Motor neuron (in vitro differentiated cells): ENCODE data around the gene FZD2. TPM values are rescaled to one million over a fixed set of nuclear protein-coding genes. Genes with fewer than 3 reads are reported as not detected.

Experiments
- ATAC-seq, 8 experiments: fragments of 200-7000 bp; cut with Tn5 transposase; replicated peaks in 6 of 8; 2 replicates each; pipeline ENCODE4 v1.8.0; 2021; ENCODE audit warnings: mild to moderate bottlenecking in 8 of 8, moderate library complexity in 8 of 8
- H3K27ac ChIP-seq, 2 donors: fragments of 250-450 bp; sonication (Bioruptor Pico); 2 replicates each; pipeline ENCODE4 v1.9.0; 2021; ENCODE audit warnings: antibody characterized with exemption in 2 of 2, mild to moderate bottlenecking in 2 of 2, moderate library complexity in 1 of 2
- H3K4me1 ChIP-seq, 2 donors: fragments of 250-450 bp; sonication (Bioruptor Pico); replicated peaks in 1 of 2; 2 replicates each; pipeline ENCODE4 v1.6.1; 2021; ENCODE audit warnings: antibody characterized with exemption in 2 of 2, mild to moderate bottlenecking in 2 of 2, moderate library complexity in 1 of 2
- H3K4me3 ChIP-seq, 5 donors: fragments of 250-450 bp; sonication (Bioruptor Pico); 2 replicates each; pipeline ENCODE4 v1.9.0; 2021; ENCODE audit warnings: antibody characterized with exemption in 5 of 5, mild to moderate bottlenecking in 5 of 5, moderate library complexity in 4 of 5
- WGBS, 10 experiments: fragments of 450-650 bp; shearing (Covaris generic); methylation state at CpG; one replicate each; pipeline ENCODE4 v1.0.0; 2022; 5-methylcytosine and 5-hydroxymethylcytosine counted together
- in situ Hi-C, 9 experiments: fragments of 400-800 bp; cut with MboI; loops; one replicate each; pipeline ENCODE4 v1.15.0; 2021; ENCODE audit warnings: low sequenced_read_pairs in 9 of 9, low pct_unique_long_range_greater_than_20kb in 2 of 9; ENCODE audit not compliant: unreplicated experiment in 9 of 9
- total RNA-seq, 8 experiments: library from RNA; unstranded; fragments of 300-600 nt; gene quantifications; 2 replicates each; pipeline versions ENCODE4 v1.2.3 to v1.2.4, GENCODE V29; 2022

The FZD2 gene
- total RNA-seq, 8 experiments from 2014 or later, result 1.0 to 34.2 (median 11.7) TPM

- no peak overlapping the region for H3K4me3 ChIP-seq
- in situ Hi-C loops, result loop anchor here in 5 of 9 experiments (25.0 kb wide), 1 partner anchor 89 kb away; no protein-coding TSS in a partner anchor
Observed at GRCh38 chr17:44548376-44549230, 8.7 kb upstream of the FZD2 start.

DNA sequence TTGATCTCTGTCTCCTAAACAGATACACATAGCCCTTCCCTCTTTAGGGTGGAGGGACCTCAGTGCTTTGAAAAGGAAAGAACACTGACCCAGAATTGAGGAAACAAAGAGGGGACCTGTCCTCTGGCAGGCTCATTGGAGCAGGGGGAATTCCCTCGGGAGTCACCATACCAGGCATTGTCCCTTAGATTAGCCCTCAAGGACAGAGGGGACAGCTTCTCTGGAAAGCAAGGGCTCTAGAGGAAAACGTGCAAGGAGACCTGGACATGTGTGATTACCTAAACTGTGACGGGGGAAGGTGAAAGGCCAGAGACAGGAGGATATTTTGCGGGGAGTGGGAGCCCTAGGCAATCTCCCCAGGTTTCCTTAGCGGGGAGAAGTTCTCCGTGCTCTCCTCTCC is 7.6 kb upstream of the FZD2 start:
- peak in 3 of 8 experiments; percentile 12 to 47 (median 46) for ATAC-seq
- H3K27ac ChIP-seq, result peak overlapping the region in 1 of 2 donors; percentile 15
- in situ Hi-C loops, result loop anchor here in 5 of 9 experiments (25.0 kb wide), 1 partner anchor 88 kb away; no protein-coding TSS in a partner anchor
- H3K4me1 ChIP-seq, result peaks cover 33 to 35% of the 10 kb centered on the region in 2 donors
- 56 to 77% (median 57%) methylated on average over 2 to 5 of the region's 6 CpGs; no CpG with 5 or more reads in 4 of the 10 experiments for WGBS, 10 experiments
- H3K4me3 ChIP-seq, result no peak overlapping the region

More at GRCh38 chr17:44548376-44549230, 8.7 kb upstream of the FZD2 start:
- WGBS, 10 experiments, result 18 to 100% (median 80%) methylated on average over 1 to 3 of the region's 3 CpGs; no CpG with 5 or more reads in 3 of the 10 experiments
- ATAC-seq, result peak in 2 of 8 experiments; percentile 6 to 15
- H3K27ac ChIP-seq, result peak overlapping the region; percentile 30 to 74
- H3K4me1 ChIP-seq, result peaks cover 36% of the 10 kb centered on the region in 2 donors

DNA sequence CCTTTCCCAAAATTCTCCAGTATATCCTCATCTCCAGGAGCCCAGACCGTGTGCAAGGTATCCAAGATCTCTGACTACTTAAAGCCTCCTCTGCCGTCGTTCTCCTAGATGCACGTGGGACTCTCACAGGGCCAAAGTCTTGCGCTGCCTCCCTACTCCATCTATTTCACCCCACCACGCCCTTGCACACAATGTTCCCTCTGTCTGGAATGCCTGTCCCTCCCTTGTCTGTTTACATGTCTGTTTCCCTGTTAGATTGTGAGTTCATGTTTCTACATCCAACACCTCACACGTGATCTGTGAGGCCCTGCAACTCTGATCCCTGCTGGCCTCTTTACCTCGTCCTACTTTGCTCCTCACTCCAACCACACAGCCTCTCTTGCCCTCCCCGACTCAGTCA is 4.9 kb upstream of the FZD2 start:
- 29 to 89% (median 80%) methylated on average over 1 to 8 of the region's 9 CpGs for WGBS, 10 experiments
- peak in 1 of 8 experiments; percentile 11 for ATAC-seq
- H3K4me1 ChIP-seq, result peaks cover 41 to 42% of the 10 kb centered on the region in 2 donors

DNA sequence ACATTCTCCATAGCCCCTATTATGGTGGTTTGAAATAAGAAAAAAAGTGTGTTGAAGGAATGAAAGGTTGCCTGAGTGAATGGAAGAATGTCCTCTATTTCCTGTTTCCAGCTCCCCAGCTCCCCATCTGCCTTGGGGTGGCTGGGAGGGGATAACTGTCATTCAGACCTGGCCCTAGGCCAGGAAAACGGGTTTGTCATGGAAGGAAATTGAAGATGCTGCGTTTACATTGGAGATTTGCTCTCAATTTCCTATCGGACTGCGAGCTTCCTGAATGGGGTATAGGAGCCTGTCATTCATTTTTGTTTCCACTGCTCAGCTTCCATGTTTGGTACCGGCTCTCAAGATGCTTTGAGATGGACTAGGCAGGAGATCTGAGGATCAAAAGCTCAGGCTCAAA is 2.2 kb upstream of the FZD2 start:
- no peak for ATAC-seq
- H3K27ac ChIP-seq, result peak overlapping the region in 1 of 2 donors; percentile 38
- in situ Hi-C loops, result no loop called here
- no peak overlapping the region for H3K4me3 ChIP-seq
- WGBS, 10 experiments, result 14 to 83% (median 17%) methylated on average over 1 to 5 of the region's 5 CpGs; no CpG with 5 or more reads in 5 of the 10 experiments
- peaks cover 14 to 16% of the 10 kb centered on the region in 2 donors for H3K4me1 ChIP-seq

More for the DNA sequence above, 4.9 kb upstream of the FZD2 start:
- Histone ChIP-seq H3K27ac (no peak overlapping the region), H3K4me3 (no peak overlapping the region)
- in situ Hi-C loops, result no loop called here

DNA sequence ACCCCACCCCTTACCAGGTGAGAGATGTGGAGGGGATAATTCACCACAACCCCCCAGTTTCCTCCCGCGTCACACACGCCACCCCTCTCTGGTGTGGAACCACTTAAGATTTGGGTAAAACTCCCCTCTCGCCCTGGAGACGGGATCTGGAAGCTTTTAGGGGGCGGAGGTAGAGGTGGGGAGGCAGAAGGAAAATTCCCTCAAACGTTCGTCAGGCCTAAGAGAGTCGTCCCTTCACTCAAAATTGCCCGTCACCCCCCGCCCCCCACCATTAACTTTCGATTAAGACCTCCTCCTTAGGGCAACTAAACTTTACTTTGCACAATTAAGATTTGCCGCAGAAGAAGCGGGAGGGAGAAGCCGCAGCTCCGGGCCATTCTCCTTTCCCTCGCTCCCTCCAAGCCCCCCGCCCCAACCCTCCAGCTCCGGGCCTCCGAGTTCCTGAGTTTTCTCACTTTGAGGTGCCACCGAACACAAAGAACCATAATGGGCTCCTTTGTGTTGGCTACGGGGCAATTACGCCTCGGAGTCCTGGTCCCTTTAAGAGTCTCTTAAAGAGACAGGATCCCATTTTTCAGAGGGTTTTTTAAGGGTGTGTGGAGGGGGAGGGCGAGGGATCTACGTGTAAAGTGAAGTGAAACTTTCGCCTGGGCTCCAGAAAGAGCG is 985 bp upstream of the FZD2 start:
- Histone ChIP-seq H3K4me3 (peak overlapping the region; percentile 37 to 63 (median 47)), H3K27ac (peak overlapping the region; percentile 80 to 88), H3K4me1 (peaks cover 11 to 13% of the 10 kb centered on the region in 2 donors)
- peak; percentile 12 to 42 (median 33) for ATAC-seq
- in situ Hi-C loops, result no loop called here
- 0 to 10% (median 1%) methylated on average over 1 to 10 of the region's 28 CpGs; no CpG with 5 or more reads in 4 of the 10 experiments for WGBS, 10 experiments

DNA sequence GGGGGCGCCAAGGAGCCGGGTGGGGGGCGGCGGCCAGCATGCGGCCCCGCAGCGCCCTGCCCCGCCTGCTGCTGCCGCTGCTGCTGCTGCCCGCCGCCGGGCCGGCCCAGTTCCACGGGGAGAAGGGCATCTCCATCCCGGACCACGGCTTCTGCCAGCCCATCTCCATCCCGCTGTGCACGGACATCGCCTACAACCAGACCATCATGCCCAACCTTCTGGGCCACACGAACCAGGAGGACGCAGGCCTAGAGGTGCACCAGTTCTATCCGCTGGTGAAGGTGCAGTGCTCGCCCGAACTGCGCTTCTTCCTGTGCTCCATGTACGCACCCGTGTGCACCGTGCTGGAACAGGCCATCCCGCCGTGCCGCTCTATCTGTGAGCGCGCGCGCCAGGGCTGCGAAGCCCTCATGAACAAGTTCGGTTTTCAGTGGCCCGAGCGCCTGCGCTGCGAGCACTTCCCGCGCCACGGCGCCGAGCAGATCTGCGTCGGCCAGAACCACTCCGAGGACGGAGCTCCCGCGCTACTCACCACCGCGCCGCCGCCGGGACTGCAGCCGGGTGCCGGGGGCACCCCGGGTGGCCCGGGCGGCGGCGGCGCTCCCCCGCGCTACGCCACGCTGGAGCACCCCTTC is 484 bp downstream of the FZD2 start:
- Histone ChIP-seq H3K4me1 (peaks cover 11 to 16% of the 10 kb centered on the region in 2 donors), H3K27ac (peak overlapping the region; percentile 7 to 75), H3K4me3 (peak overlapping the region; percentile 37 to 63 (median 47))
- WGBS, 10 experiments, result 0 to 9% (median 0%) methylated on average over 2 to 12 of the region's 69 CpGs; no CpG with 5 or more reads in 7 of the 10 experiments
- ATAC-seq, result peak; percentile 31 to 62 (median 51)
- in situ Hi-C loops, result no loop called here

DNA sequence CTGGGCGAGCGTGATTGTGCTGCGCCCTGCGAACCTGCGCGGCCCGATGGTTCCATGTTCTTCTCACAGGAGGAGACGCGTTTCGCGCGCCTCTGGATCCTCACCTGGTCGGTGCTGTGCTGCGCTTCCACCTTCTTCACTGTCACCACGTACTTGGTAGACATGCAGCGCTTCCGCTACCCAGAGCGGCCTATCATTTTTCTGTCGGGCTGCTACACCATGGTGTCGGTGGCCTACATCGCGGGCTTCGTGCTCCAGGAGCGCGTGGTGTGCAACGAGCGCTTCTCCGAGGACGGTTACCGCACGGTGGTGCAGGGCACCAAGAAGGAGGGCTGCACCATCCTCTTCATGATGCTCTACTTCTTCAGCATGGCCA is 1.0 kb downstream of the FZD2 start:
- WGBS, 10 experiments, result 1 to 80% (median 8%) methylated on average over 1 to 17 of the region's 31 CpGs; no CpG with 5 or more reads in 5 of the 10 experiments
- Histone ChIP-seq H3K4me3 (peak overlapping the region; percentile 37 to 63 (median 47)), H3K4me1 (peaks cover 11 to 16% of the 10 kb centered on the region in 2 donors), H3K27ac (peak overlapping the region in 1 of 2 donors; percentile 75)
- in situ Hi-C loops, result no loop called here
- no peak for ATAC-seq

GRCh38 chr17:44558710-44559633 is 1.7 kb downstream of the FZD2 start:
- peak in 4 of 8 experiments; percentile 5 to 26 (median 16) for ATAC-seq
- Histone ChIP-seq H3K4me1 (peaks cover 11 to 16% of the 10 kb centered on the region in 2 donors), H3K27ac (peak overlapping the region in 1 of 2 donors; percentile 75), H3K4me3 (peak overlapping the region; percentile 37 to 63 (median 47))
- 0 to 72% (median 5%) methylated on average over 1 to 40 of the region's 74 CpGs; no CpG with 5 or more reads in 2 of the 10 experiments for WGBS, 10 experiments
- in situ Hi-C loops, result no loop called here

GRCh38 chr17:44559634-44560554 is 2.6 kb downstream of the FZD2 start:
- H3K4me1 ChIP-seq, result peaks cover 10 to 13% of the 10 kb centered on the region in 2 donors
- H3K4me3 ChIP-seq, result peak overlapping the region; percentile 37 to 63 (median 47)
- ATAC-seq, result no peak
- 0 to 57% (median 17%) methylated on average over 1 to 13 of the region's 16 CpGs; no CpG with 5 or more reads in 1 of the 10 experiments for WGBS, 10 experiments
- in situ Hi-C loops, result no loop called here
- H3K27ac ChIP-seq, result peak overlapping the region in 1 of 2 donors; percentile 20

DNA sequence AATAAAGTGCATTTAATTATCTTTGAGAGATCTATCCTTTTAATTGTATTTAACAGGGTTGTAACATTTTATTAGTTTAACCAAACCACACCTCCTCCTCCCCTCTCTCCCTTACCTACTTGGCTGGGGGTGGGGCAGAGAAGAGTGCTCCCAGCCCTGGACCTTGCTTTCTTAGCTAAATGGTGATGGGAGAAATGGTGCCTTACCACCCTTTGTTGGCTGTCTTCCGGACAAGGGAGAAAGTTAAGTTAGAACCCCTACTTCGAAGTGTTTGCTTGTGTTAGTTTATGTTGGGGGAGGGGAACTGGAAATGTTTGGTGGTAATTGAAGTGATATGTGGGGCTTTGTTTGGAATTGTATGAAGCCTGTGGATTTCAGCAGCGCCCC is 3.9 kb downstream of the FZD2 start:
- H3K4me3 ChIP-seq, result peak overlapping the region in 4 of 5 donors; percentile 17 to 63 (median 47)
- no peak for ATAC-seq
- H3K4me1 ChIP-seq, result peaks cover 0 to 3% of the 10 kb centered on the region in 2 donors
- no peak overlapping the region for H3K27ac ChIP-seq
- 14 to 71% (median 36%) methylated on average over 1 to 3 of the region's 3 CpGs; no CpG with 5 or more reads in 2 of the 10 experiments for WGBS, 10 experiments
- in situ Hi-C loops, result no loop called here

DNA sequence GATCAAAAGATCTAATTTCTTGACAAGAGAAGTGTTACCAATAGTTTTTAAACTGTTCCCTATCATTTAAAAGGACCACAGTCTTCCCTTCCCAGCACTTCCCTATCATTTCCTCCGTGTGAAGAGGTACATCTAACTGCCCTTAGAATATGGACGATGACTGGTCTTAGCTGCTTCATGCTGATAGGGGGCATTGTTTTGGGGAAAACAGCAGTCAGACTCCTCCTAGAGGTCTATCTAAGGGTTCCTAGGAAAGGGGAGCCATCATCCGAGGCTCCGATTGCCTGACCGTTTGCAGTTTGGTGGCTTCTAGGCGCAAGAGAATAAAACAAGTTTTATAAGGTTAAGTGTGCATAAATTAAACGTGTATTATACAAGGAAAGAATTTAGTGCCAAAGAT is 7.1 kb downstream of the FZD2 start:
- in situ Hi-C loops, result no loop called here
- no peak for ATAC-seq
- Histone ChIP-seq H3K4me1 (peaks cover 0 to 3% of the 10 kb centered on the region in 2 donors), H3K4me3 (no peak overlapping the region), H3K27ac (no peak overlapping the region)
- WGBS, 10 experiments, result 47 to 90% (median 71%) methylated on average over 1 to 7 of the region's 7 CpGs; no CpG with 5 or more reads in 2 of the 10 experiments
